GM23338 (cell line): ENCODE measurements around the gene BPIFB2.

ENCODE experiments used
- EZH2 ChIP-seq: fragments of 200-600 bp; sonication (generic); IDR thresholded peaks from one replicate; pipeline ENCODE4 v1.8.0; 2017; ENCODE audit warnings: antibody characterized with exemption, mild to moderate bottlenecking, low read depth; ENCODE audit not compliant: unreplicated experiment
- EZH2phosphoT487 ChIP-seq: fragments of 200-600 bp; sonication (generic); IDR thresholded peaks from one replicate; pipeline ENCODE4 v1.8.1; 2018; ENCODE audit warnings: antibody characterized with exemption; ENCODE audit not compliant: unreplicated experiment
- JUNB ChIP-seq: IDR thresholded peaks from one replicate; pipeline ENCODE4 v1.6.1; 2016; ENCODE audit warnings: antibody characterized with exemption; ENCODE audit not compliant: unreplicated experiment
- NANOG ChIP-seq: IDR thresholded peaks from 2 replicates; pipeline ENCODE4 v1.6.1; 2016; ENCODE audit warnings: antibody characterized with exemption, borderline replicate concordance
- POLR2AphosphoS5 ChIP-seq: IDR thresholded peaks from 2 replicates; pipeline ENCODE4 v1.6.1; 2016; ENCODE audit warnings: antibody characterized with exemption, low read depth
- TF ChIP-seq, protein P1 (sequence below), 2 experiments: fragments of 200-600 bp in 1 of 2; sonication (generic) in 1 of 2; conservative IDR thresholded peaks; 2 replicates each; pipeline versions ENCODE4 v1.5.1 to v1.6.1; 2016 to 2017; ENCODE audit warnings: antibody characterized with exemption in 2 of 2, low read depth in 2 of 2, mild to moderate bottlenecking in 2 of 2, moderate library complexity in 1 of 2

DNA sequence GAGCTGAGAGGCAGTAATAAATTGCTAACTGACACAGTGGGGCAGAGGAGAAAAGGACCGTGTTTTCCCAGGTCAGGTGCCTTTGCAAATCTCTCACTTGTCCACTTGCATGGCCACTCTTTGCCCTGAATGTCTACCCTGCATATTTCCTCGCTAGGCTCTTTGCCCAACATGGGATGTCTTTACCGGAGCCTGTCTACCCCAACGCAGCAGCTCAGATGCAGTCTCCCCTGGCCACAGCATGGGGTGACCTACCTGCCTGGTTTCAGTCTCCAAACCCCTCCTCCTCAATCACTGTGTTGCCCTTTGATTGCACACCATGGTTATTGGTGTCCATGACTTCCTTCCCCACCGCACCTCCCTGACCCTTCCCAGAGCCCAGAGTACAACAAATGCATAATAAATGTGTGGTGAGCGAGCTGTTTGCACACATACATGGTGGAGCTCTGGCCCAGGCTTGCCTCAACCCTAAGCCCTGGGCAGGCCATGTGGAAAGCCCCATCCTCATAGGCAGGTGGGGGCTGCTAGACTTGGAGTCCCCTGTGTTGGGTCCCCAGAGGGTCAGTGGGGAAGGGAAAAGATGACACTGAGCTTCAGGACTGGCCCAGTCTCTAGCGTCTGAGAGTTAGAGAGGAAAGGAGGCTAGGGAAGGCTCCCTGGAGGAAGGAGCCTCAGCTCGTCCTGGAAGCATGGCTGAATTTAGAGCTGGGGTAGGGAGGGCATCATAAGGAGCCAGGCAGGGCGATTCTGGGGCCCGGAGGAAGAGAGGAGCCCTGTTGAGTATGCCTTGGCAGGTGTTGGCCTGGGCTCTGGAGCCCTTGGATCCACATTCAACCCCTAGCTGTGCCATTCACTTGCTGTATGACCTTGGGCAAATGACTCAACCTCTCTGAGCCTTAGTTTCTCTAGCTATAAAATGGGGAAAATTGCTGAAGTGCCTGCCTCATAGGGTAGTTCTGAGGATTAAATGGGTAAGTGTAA, 19.6 kb downstream of the BPIFB2 start:
- TF ChIP-seq, protein P1, sequence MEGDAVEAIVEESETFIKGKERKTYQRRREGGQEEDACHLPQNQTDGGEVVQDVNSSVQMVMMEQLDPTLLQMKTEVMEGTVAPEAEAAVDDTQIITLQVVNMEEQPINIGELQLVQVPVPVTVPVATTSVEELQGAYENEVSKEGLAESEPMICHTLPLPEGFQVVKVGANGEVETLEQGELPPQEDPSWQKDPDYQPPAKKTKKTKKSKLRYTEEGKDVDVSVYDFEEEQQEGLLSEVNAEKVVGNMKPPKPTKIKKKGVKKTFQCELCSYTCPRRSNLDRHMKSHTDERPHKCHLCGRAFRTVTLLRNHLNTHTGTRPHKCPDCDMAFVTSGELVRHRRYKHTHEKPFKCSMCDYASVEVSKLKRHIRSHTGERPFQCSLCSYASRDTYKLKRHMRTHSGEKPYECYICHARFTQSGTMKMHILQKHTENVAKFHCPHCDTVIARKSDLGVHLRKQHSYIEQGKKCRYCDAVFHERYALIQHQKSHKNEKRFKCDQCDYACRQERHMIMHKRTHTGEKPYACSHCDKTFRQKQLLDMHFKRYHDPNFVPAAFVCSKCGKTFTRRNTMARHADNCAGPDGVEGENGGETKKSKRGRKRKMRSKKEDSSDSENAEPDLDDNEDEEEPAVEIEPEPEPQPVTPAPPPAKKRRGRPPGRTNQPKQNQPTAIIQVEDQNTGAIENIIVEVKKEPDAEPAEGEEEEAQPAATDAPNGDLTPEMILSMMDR (conservative IDR thresholded peaks at IDR 0.05; ENCODE audit: low read depth in 2 of 2): no peak
- no peak for TF ChIP-seq NANOG
- TF ChIP-seq EZH2phosphoT487: no peak
- no peak for TF ChIP-seq POLR2AphosphoS5
- TF ChIP-seq EZH2: no peak
- no peak for TF ChIP-seq JUNB
